Adrenal gland (tissue), 12 donors: ENCODE data around the gene RABGAP1L. TPM values are rescaled to one million over a fixed set of nuclear protein-coding genes. Genes with fewer than 3 reads are reported as not detected.

Experiments
- DNase-seq, 7 donors: peaks; one replicate each; pipeline ENCODE4 v3.0.0-alpha.2; 2019 to 2020
- H3K27ac ChIP-seq, 5 donors: fragments of 200-600 bp; sonication (generic) in 4 of 5; 1 replicate in 3 of 5; 2 replicates in 2 of 5; pipeline versions ENCODE4 v1.5.1 to v1.8.0; 2016 to 2020; ENCODE audit warnings: mild to moderate bottlenecking in 1 of 5
- H3K27me3 ChIP-seq: fragments of 200-600 bp; 2 replicates; pipeline ENCODE4 v1.8.0; 2021
- H3K36me3 ChIP-seq, 2 donors: fragments of 200-600 bp; replicated peaks in 1 of 2; 1 replicate in 1 of 2; 2 replicates in 1 of 2; pipeline versions ENCODE4 v1.5.1 to v1.8.0; 2018 to 2022
- H3K4me1 ChIP-seq, 2 donors: fragments of 200-600 bp; replicated peaks in 1 of 2; 1 replicate in 1 of 2; 2 replicates in 1 of 2; pipeline versions ENCODE4 v1.5.1 to v1.8.0; 2018 to 2021
- H3K4me3 ChIP-seq, 4 donors: fragments of 200-600 bp; sonication (generic) in 3 of 4; one replicate each; pipeline ENCODE4 v1.5.1; 2016 to 2018
- H3K9me3 ChIP-seq, 3 donors: fragments of 200-600 bp; sonication (generic) in 1 of 3; replicated peaks in 1 of 3; 1 replicate in 2 of 3; 2 replicates in 1 of 3; pipeline versions ENCODE4 v1.5.1 to v1.8.0; 2016 to 2021
- POLR2A ChIP-seq, 2 donors: fragments of 450-650 bp; IDR thresholded peaks; one replicate each; pipeline ENCODE4 v1.6.1; 2017; ENCODE audit warnings: antibody characterized with exemption in 2 of 2, mild to moderate bottlenecking in 2 of 2, moderate library complexity in 1 of 2
- WGBS, 4 donors: extraction: QIAGEN DNeasy Blood & Tissue Kit in 2 of 4; methylation state at CpG; one replicate each; pipeline versions ENCODE4 v1.1.5 to v1.1.7; 2013 to 2017; 5-methylcytosine and 5-hydroxymethylcytosine counted together
- intact Hi-C, 2 donors: fragments of 100-400 bp; cut with DNase I; formaldehyde crosslinking; loops; one replicate each; pipeline versions ENCODE4 v1.14.1 to v1.15.0; 2022 to 2023
- polyA plus RNA-seq, 3 donors: library from polyadenylated mRNA; stranded (reverse); fragments of 200-250 nt in 2 of 3; fragments of 350-450 nt in 1 of 3; fragmentation: Illumina TruSeq in 1 of 3; extraction: RNeasy Lipid Tissue Mini Kit (QIAGEN cat#74804) in 1 of 3; gene quantifications; one replicate each; pipeline ENCODE4 v1.2.3, GENCODE V29; 2013 to 2014
- total RNA-seq, 9 donors: library from RNA; depleted of rRNA in 4 of 9; stranded (reverse); fragments of >200 nt in 4 of 9; fragments of 120-200 nt in 1 of 9; fragmentation: NEBNext Ultra II Directional in 1 of 9; extraction: Animal tissue kit (Norgen Biotek cat#: 25700) in 1 of 9; gene quantifications; one replicate each; pipeline versions ENCODE4 v1.1.0 to v1.2.4, GENCODE V29; 2013 to 2023
- TF ChIP-seq, protein P1 (sequence below), 6 experiments: fragments of 450-650 bp in 4 of 6; fragments of 200-600 bp in 2 of 6; sonication (generic) in 1 of 6; IDR thresholded peaks; 1 replicate in 5 of 6; 2 replicates in 1 of 6; pipeline versions ENCODE4 v1.5.1 to v1.8.0; 2016 to 2021; ENCODE audit warnings: antibody characterized with exemption in 6 of 6, mild to moderate bottlenecking in 2 of 6, moderate library complexity in 1 of 6
- donor health status: healthy with polysubstance abuse.
- donor health status: Bipolar disorder and iron deficiency.
- donor health status: DM: yes; HTN: yes; CAD: no.
- donor health status: DM: no; HTN: no; CAD: no.
- donor health status: DM: no; HTN: no; CAD: no.
- donor health status: DM: yes; HTN: yes; CAD: no.

RABGAP1L gene
- total and polyA plus RNA-seq, 12 donors: 10.4 to 29.9 (median 19.7) TPM

DNA sequence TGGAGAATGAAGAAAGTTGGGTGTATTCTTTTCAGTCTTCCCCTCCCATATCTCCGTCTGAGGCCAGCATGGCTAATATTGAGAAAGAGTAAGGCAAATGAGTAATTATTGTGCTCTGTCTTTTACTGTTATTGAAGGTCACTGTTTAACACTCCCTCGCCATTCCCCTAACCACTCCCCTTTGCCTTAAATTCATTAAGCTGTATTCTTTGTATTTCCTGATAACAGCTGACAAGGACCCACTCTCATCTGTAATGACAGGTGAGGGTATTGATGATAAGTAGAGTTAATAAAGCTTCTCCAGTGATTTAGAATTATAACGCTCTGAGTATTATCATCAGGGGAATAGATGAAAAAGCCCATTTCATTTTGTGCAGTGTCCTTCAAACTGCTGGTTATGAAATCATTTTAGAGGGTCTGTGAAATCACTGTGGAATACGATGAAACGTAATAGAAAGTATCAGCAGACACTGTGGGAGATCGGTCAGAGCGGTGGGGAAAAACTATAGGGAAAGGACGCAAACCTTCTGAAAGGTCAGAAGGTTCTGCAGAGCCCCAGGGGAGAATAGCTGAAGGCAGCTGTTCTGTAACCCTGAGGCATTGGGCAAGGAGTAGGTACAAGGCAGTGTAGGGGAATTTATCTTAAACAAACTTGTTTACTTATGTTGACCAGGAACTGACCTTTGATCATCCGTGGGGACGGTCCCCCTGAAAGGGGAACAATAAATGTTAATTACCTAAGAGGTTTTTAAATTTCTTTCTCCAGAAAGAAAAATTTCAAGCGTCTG lies 794.2 kb downstream of the RABGAP1L start:
- peaks cover 4 to 31% of the 10 kb centered on the region in 2 donors for H3K4me1 ChIP-seq
- no peaks in the 10 kb centered on the region for H3K36me3 ChIP-seq
- peak overlapping the region in 3 of 5 donors; percentile 43 to 60 (median 58) for H3K27ac ChIP-seq
- WGBS, 4 donors: 28 to 47% (median 36%) methylated on average over 11 of the region's 11 CpGs
- no peaks in the 10 kb centered on the region for H3K27me3 ChIP-seq
- TF ChIP-seq POLR2A (IDR thresholded peaks at IDR 0.05): no peak
- TF ChIP-seq, protein P1, sequence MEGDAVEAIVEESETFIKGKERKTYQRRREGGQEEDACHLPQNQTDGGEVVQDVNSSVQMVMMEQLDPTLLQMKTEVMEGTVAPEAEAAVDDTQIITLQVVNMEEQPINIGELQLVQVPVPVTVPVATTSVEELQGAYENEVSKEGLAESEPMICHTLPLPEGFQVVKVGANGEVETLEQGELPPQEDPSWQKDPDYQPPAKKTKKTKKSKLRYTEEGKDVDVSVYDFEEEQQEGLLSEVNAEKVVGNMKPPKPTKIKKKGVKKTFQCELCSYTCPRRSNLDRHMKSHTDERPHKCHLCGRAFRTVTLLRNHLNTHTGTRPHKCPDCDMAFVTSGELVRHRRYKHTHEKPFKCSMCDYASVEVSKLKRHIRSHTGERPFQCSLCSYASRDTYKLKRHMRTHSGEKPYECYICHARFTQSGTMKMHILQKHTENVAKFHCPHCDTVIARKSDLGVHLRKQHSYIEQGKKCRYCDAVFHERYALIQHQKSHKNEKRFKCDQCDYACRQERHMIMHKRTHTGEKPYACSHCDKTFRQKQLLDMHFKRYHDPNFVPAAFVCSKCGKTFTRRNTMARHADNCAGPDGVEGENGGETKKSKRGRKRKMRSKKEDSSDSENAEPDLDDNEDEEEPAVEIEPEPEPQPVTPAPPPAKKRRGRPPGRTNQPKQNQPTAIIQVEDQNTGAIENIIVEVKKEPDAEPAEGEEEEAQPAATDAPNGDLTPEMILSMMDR (IDR thresholded peaks at IDR 0.05): no peak
- no peak for DNase-seq
- H3K9me3 ChIP-seq: no peaks in the 10 kb centered on the region
- intact Hi-C loops: no loop called here
- peak overlapping the region in 1 of 4 donors; percentile 33 for H3K4me3 ChIP-seq

DNA sequence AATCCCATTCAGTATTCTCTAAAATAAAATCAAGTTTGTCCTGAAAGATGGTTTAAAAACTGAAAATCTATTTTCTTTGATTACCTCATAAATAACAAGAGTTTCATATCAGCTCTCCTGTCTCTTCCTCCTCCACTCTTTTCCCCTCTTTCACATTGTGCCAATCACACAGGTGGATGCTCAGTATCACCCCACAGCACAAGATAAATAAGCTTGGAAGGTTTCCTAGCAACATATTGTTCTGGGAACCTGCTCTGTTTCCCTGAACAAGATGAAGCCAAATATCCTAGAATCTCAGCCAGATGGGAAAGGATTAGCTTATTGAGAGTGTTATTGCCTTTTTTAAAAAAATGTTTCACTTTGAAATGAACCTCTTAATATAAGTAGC lies 794.7 kb downstream of the RABGAP1L start:
- TF ChIP-seq, protein P1 (IDR thresholded peaks at IDR 0.05): no peak
- TF ChIP-seq POLR2A (IDR thresholded peaks at IDR 0.05): no peak
- H3K36me3 ChIP-seq: no peaks in the 10 kb centered on the region
- H3K27me3 ChIP-seq: no peaks in the 10 kb centered on the region
- no peak overlapping the region for H3K4me3 ChIP-seq
- no peaks in the 10 kb centered on the region for H3K9me3 ChIP-seq
- intact Hi-C loops: no loop called here
- no peak for DNase-seq
- peaks cover 4 to 31% of the 10 kb centered on the region in 2 donors for H3K4me1 ChIP-seq
- peak overlapping the region in 3 of 5 donors; percentile 43 to 60 (median 58) for H3K27ac ChIP-seq

DNA sequence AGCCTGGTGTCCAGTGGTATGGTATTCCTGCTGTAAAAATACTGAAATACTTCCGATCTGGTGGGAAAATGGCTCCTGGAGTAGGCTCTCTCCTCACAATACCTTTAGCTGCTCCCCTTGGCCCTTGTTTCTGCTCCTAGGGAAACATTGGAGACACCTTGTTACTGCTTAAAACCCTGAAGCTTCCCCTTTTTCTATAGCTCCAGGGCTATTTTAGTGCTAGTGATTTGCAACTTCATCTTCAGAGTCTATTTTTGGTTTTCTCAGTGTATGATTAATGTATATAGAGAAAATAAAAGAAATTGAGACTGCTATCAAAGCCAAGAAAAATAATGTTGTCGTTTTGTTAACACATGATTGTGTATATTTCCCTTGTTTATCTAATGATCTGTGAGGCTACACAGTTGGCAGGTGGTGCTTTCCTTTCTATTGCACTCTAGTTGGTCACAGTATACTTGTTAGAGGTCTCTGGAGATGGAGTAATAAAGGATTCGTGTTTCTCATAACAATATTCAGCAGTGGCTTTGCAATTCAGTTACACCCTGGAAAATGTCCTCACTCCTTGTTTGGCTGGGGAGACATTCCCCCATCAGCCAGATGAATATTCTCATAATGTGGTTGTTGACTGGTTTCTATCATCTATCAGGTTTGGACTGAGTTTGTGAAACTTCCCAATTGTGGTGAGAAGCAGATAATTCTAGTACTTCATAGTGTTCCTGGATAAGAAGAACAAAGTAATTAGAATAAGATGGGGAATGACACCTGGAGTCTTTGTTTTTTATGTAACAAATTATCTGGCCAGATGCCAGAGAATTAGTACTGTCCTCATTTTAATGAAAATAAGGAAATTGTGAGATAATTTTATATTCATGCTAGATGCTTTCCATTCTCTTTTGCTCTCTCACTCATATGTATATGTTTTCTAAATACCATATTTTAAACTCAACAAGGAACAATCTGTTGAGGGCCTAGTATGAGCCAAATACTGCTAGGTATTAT lies 795.6 kb downstream of the RABGAP1L start:
- WGBS, 4 donors: 59 to 68% (median 62%) methylated on average over 3 of the region's 3 CpGs
- H3K9me3 ChIP-seq: no peaks in the 10 kb centered on the region
- intact Hi-C loops: no loop called here
- peaks cover 4 to 31% of the 10 kb centered on the region in 2 donors for H3K4me1 ChIP-seq
- peak overlapping the region in 1 of 5 donors; percentile 58 for H3K27ac ChIP-seq
- no peaks in the 10 kb centered on the region for H3K36me3 ChIP-seq
- TF ChIP-seq, protein P1 (IDR thresholded peaks at IDR 0.05): no peak
- TF ChIP-seq POLR2A (IDR thresholded peaks at IDR 0.05): no peak
- DNase-seq: no peak
- H3K4me3 ChIP-seq: no peak overlapping the region
- H3K27me3 ChIP-seq: no peaks in the 10 kb centered on the region

DNA sequence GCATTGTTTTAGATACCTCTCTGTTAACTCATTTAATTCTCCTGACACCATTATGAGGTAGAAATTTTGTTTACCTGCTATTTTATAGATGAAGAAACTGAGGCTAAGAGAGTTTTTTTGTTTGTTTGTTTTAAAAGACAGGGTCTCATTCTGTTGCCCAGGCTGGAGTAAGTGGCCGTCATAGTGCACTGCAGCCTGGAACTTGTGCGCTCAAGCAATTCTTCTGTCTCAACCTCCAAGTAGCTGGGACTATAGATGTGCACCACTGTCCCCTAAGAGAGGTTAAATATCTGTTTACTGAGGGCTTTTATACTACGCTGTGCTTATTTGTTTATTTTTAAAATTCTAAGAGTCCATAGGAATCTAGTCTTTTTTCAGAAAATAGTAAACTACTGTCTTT lies 796.8 kb downstream of the RABGAP1L start:
- H3K9me3 ChIP-seq: no peaks in the 10 kb centered on the region
- H3K36me3 ChIP-seq: no peaks in the 10 kb centered on the region
- H3K4me3 ChIP-seq: no peak overlapping the region
- H3K27me3 ChIP-seq: no peaks in the 10 kb centered on the region
- H3K27ac ChIP-seq: no peak overlapping the region
- intact Hi-C loops: no loop called here
- H3K4me1 ChIP-seq: peaks cover 4 to 31% of the 10 kb centered on the region in 2 donors
- no peak for DNase-seq
- WGBS, 4 donors: 96 to 99% (median 97%) methylated on average over 3 of the region's 3 CpGs
- no peak for TF ChIP-seq POLR2A (IDR thresholded peaks at IDR 0.05)
- TF ChIP-seq, protein P1 (IDR thresholded peaks at IDR 0.05): no peak
